GM12878 (cell line): ENCODE data around the gene MTFP1. TPM values are rescaled to one million over a fixed set of nuclear protein-coding genes. Genes with fewer than 3 reads are reported as not detected.

Source experiments
- ATAC-seq: fragments of 200-7000 bp; cut with Tn5 transposase; 3 replicates; pipeline ENCODE4 v1.9.1; 2020; ENCODE audit warnings: mild to moderate bottlenecking, moderate library complexity
- BruUV-seq: library from RNA; stranded (reverse); fragments of 400-500 nt; replicated peaks from 2 replicates; lab custom pipeline; 2021; lab: Mats Ljungman, UMichigan
- CTCF ChIA-PET: fragments of 300-600 bp; sonication (Branson Sonifier 250); formaldehyde crosslinking; extraction: SDS; loops from one replicate; lab custom pipeline; 2021; ENCODE audit warnings: inconsistent platforms; lab: Yijun Ruan, JAX
- POLR2A ChIA-PET: fragments of 350-600 bp; formaldehyde crosslinking; extraction: SDS; loops from one replicate; lab custom pipeline; 2021; ENCODE audit warnings: inconsistent platforms; lab: Charles Lee
- RAD21 ChIA-PET: fragments of 300-600 bp; sonication (Branson Sonifier 250); formaldehyde crosslinking; loops from one replicate; lab custom pipeline; 2023; ENCODE audit warnings: antibody characterized with exemption; ENCODE audit not compliant: unreplicated experiment; lab: Charles Lee
- SMC1A ChIA-PET: fragments of 300-600 bp; sonication (Branson Sonifier 250); formaldehyde crosslinking; loops from one replicate; lab custom pipeline; 2023; ENCODE audit not compliant: unreplicated experiment, uncharacterized antibody; lab: Charles Lee
- DNase-seq: peaks from one replicate; pipeline ENCODE4 v3.0.0-alpha.2; 2011; ENCODE audit warnings: low read depth, low spot score
- FAIRE-seq: peaks from 3 replicates; lab custom pipeline; 2011; peaks lifted over from hg19 to GRCh38; lab: Jason Lieb, UNC
- H2AFZ ChIP-seq: 2 replicates; pipeline ENCODE4 v1.6.0; 2011; ENCODE audit warnings: low read depth, low read length, control low read depth; ENCODE audit not compliant: control insufficient read depth
- H3K27ac ChIP-seq: 2 replicates; pipeline ENCODE4 v1.5.1; 2011; ENCODE audit warnings: control low read depth; ENCODE audit not compliant: control insufficient read depth, insufficient read depth
- H3K27me3 ChIP-seq, 2 experiments: replicated peaks in 1 of 2; 2 replicates each; pipeline versions ENCODE4 v1.6.0 to v1.6.1; 2011; ENCODE audit warnings: low read length in 1 of 2; ENCODE audit not compliant: control insufficient read depth in 2 of 2, insufficient read depth in 2 of 2
- H3K36me3 ChIP-seq, 2 experiments: 2 replicates each; pipeline ENCODE4 v1.5.1; 2011; ENCODE audit warnings: low read length in 1 of 2; ENCODE audit not compliant: control insufficient read depth in 2 of 2, insufficient read depth in 2 of 2
- H3K4me1 ChIP-seq: 2 replicates; pipeline ENCODE4 v1.6.1; 2011; ENCODE audit warnings: mild to moderate bottlenecking, low read length, moderate library complexity, mixed read lengths; ENCODE audit not compliant: control insufficient read depth, insufficient read depth
- H3K4me2 ChIP-seq: 2 replicates; pipeline ENCODE4 v1.6.0; 2011; ENCODE audit warnings: control low read depth; ENCODE audit not compliant: control insufficient read depth, insufficient read depth
- H3K4me3 ChIP-seq: fragments of 200-600 bp; sonication (generic); 2 replicates; pipeline ENCODE4 v1.5.1; 2016
- H3K79me2 ChIP-seq: 2 replicates; pipeline ENCODE4 v1.6.0; 2011; ENCODE audit warnings: low read length; ENCODE audit not compliant: control insufficient read depth, insufficient read depth
- H3K9ac ChIP-seq: 2 replicates; pipeline ENCODE4 v1.8.0; 2011; ENCODE audit warnings: low read length, control low read depth, mixed read lengths; ENCODE audit not compliant: control insufficient read depth, insufficient read depth
- H3K9me3 ChIP-seq: replicated peaks from 3 replicates; pipeline ENCODE4 v1.5.1; 2011; ENCODE audit warnings: mild to moderate bottlenecking, low read length; ENCODE audit not compliant: control insufficient read depth, insufficient read depth
- H4K20me1 ChIP-seq: 2 replicates; pipeline ENCODE4 v1.6.0; 2011; ENCODE audit not compliant: control insufficient read depth, insufficient read depth
- E4F1 ChIP-seq: fragments of 450-650 bp; IDR thresholded peaks from 2 replicates; pipeline ENCODE4 v1.6.1; 2018; ENCODE audit warnings: borderline replicate concordance, mild to moderate bottlenecking; ENCODE audit not compliant: partially characterized antibody
- FOXM1 ChIP-seq: IDR thresholded peaks from 2 replicates; pipeline ENCODE4 v1.6.1; 2012; ENCODE audit warnings: low read depth, mild to moderate bottlenecking, inconsistent platforms, low read length, moderate library complexity
- IKZF1 ChIP-seq: fragments of 450-650 bp; conservative IDR thresholded peaks from 2 replicates; pipeline ENCODE4 v1.6.1; 2017; ENCODE audit warnings: antibody characterized with exemption, mild to moderate bottlenecking
- IRF5 ChIP-seq: fragments of 450-650 bp; IDR thresholded peaks from 2 replicates; pipeline ENCODE4 v1.6.1; 2017; ENCODE audit warnings: borderline replicate concordance
- JUND ChIP-seq: IDR thresholded peaks from 2 replicates; pipeline ENCODE4 v1.6.1; 2012; ENCODE audit warnings: low read depth, mild to moderate bottlenecking, low read length, improper control_type of control experiment, moderate library complexity
- MAX ChIP-seq: IDR thresholded peaks from 2 replicates; pipeline ENCODE4 v1.6.1; 2012; ENCODE audit warnings: low read depth, low read length, improper control_type of control experiment
- MEF2A ChIP-seq: IDR thresholded peaks from 2 replicates; pipeline ENCODE4 v1.6.1; 2011; ENCODE audit warnings: low read depth, mild to moderate bottlenecking, low read length, moderate library complexity; ENCODE audit not compliant: insufficient read depth
- PAX8 ChIP-seq: fragments of 450-650 bp; IDR thresholded peaks from 2 replicates; pipeline ENCODE4 v1.6.1; 2017; ENCODE audit warnings: mild to moderate bottlenecking, moderate library complexity
- POU2F2 ChIP-seq: IDR thresholded peaks from 3 replicates; pipeline ENCODE4 v1.6.1; 2011; ENCODE audit warnings: low read depth, mild to moderate bottlenecking, low read length, borderline replicate concordance
- RCOR1 ChIP-seq: conservative IDR thresholded peaks from 2 replicates; pipeline ENCODE4 v1.6.1; 2012; ENCODE audit warnings: low read depth, low read length, improper control_type of control experiment
- STAT1 ChIP-seq: fragments of 450-650 bp; conservative IDR thresholded peaks from 2 replicates; pipeline ENCODE4 v1.6.1; 2014; ENCODE audit warnings: antibody characterized with exemption, mild to moderate bottlenecking
- WGBS: methylation state at CpG from one replicate; pipeline ENCODE4 v1.1.6; 2016; ENCODE audit warnings: low lambda C conversion rate; ENCODE audit not compliant: insufficient replicate concordance, insufficient coverage; ENCODE audit errors: missing lambda C conversion rate; 5-methylcytosine and 5-hydroxymethylcytosine counted together
- in situ Hi-C: fragments of 300-500 bp; cut with MboI; formaldehyde crosslinking; loops from 9 replicates; pipeline ENCODE4 v1.14.3; 2018; ENCODE audit warnings: mixed read lengths
- intact Hi-C: fragments of 100-400 bp; cut with micrococcal nuclease; formaldehyde crosslinking; loops from one replicate; pipeline ENCODE4 v1.14.2; 2022; ENCODE audit not compliant: unreplicated experiment
- polyA plus RNA-seq, 11 experiments: library from polyadenylated mRNA; depleted of rRNA in 4 of 11; unstranded in 6 of 11; stranded (reverse) in 5 of 11; fragments of >200 nt; fragmentation: Nextera tagmentation in 4 of 11; fragmentation: Illumina TruSeq in 1 of 11; extraction: Ambion mirVana in 4 of 11; extraction: Trizol in 1 of 11; gene quantifications; 1 replicate in 1 of 11; 2 replicates in 10 of 11; pipeline versions ENCODE4 v1.2.1 to v1.2.3, GENCODE V29; 2011 to 2016; ENCODE audit warnings: inconsistent platforms in 2 of 11, missing spikeins in 2 of 11, low read depth in 1 of 11
- total RNA-seq, 4 experiments: library from RNA; depleted of rRNA in 3 of 4; stranded (reverse); fragments of >200 nt in 3 of 4; fragmentation: Illumina TruSeq in 1 of 4; extraction: Trizol in 1 of 4; gene quantifications; 2 replicates each; pipeline versions ENCODE4 v1.2.1 to v1.2.3, GENCODE V29; 2013 to 2021

Gene MTFP1
- total and polyA plus RNA-seq, 10 of the 15 experiments (the other 5 are each of a cell fraction or from before 2014, with no cell fraction given): 20.5 to 133 (median 59.8) TPM

GRCh38 chr22:30445438-30446145, 20.0 kb downstream of the MTFP1 start:
- whole genome bisulfite sequencing: 37% methylated on average over 5 of the region's 5 CpGs
- no peak for DNase-seq
- H3K9ac ChIP-seq: no peak overlapping the region
- H3K36me3 ChIP-seq: no peaks in the 10 kb centered on the region
- H3K4me1 ChIP-seq: peaks cover 11% of the 10 kb centered on the region
- ATAC-seq: no peak
- H3K4me2 ChIP-seq: no peak overlapping the region
- intact Hi-C loops: loop anchor here (1.0 to 5.0 kb wide), 2 partner anchors 40 to 157 kb away; no protein-coding TSS in a partner anchor
- POLR2A ChIA-PET: interaction anchor here (1.6 kb wide), 1 partner anchor 21 kb away, joined by 5 read pairs; no protein-coding TSS in a partner anchor
- no TSS peak for BruUV-seq
- in situ Hi-C loops: loop anchor here (10.0 kb wide), 1 partner anchor 309 kb away; no protein-coding TSS in a partner anchor
- H3K27me3 ChIP-seq: no peaks in the 10 kb centered on the region
- RAD21 ChIA-PET: interaction anchor here (1.1 to 3.4 kb wide), 7 partner anchors 21 to 309 kb away, joined by 3 to 16 read pairs (median 7); partner anchors contain the start of genes MTFP1 and TCN2
- H3K4me3 ChIP-seq: no peak overlapping the region
- SMC1A ChIA-PET: interaction anchor here (0.6 to 3.3 kb wide), 11 partner anchors 13 to 159 kb away, joined by 3 to 11 read pairs (median 5); no protein-coding TSS in a partner anchor
- no peak overlapping the region for H3K27ac ChIP-seq
- H2AFZ ChIP-seq: no peak overlapping the region
- no peak for FAIRE-seq
- CTCF ChIA-PET: interaction anchor here (0.6 to 3.7 kb wide), 20 partner anchors 9 to 474 kb away, joined by 3 to 24 read pairs (median 4); partner anchors contain the start of genes MTFP1 and SEC14L2
- no peaks in the 10 kb centered on the region for H3K9me3 ChIP-seq
- TF ChIP-seq FOXM1 (0 out of 2 replicates have a peak, but pooled peaks have one; percentile 28), IRF5 (no peak)
- H4K20me1 ChIP-seq: no peaks in the 10 kb centered on the region
- H3K79me2 ChIP-seq: no peaks in the 10 kb centered on the region

GRCh38 chr22:30447656-30448055, 22.1 kb downstream of the MTFP1 start:
- CTCF ChIA-PET: no interaction called here
- SMC1A ChIA-PET: no interaction called here
- RAD21 ChIA-PET: no interaction called here
- no peak overlapping the region for H3K4me3 ChIP-seq
- no TSS peak for BruUV-seq
- no peak overlapping the region for H3K4me2 ChIP-seq
- H3K4me1 ChIP-seq: peaks cover under 1% of the 10 kb centered on the region; the same call in 1 of the 2 replicates
- H3K27me3 ChIP-seq: no peaks in the 10 kb centered on the region; a peak in 1 of 4 replicates
- ATAC-seq (no peak), FAIRE-seq (no peak), DNase-seq (no peak)
- no peak overlapping the region for H3K9ac ChIP-seq
- no peaks in the 10 kb centered on the region for H3K36me3 ChIP-seq
- H3K79me2 ChIP-seq: no peaks in the 10 kb centered on the region
- H3K27ac ChIP-seq: no peak overlapping the region
- intact Hi-C loops (loop anchor here (5.0 kb wide), 1 partner anchor 155 kb away; no protein-coding TSS in a partner anchor), in situ Hi-C loops (loop anchor here (10.0 kb wide), 1 partner anchor 307 kb away; no protein-coding TSS in a partner anchor)
- WGBS: 48% methylated on average over 3 of the region's 3 CpGs
- H3K9me3 ChIP-seq: no peaks in the 10 kb centered on the region
- no peaks in the 10 kb centered on the region for H4K20me1 ChIP-seq
- POLR2A ChIA-PET: interaction anchor here (0.7 kb wide), 2 partner anchors 25 to 60 kb away, joined by 3 to 4 read pairs; no protein-coding TSS in a partner anchor
- no peak overlapping the region for H2AFZ ChIP-seq
- no peak for TF ChIP-seq STAT1
- TF ChIP-seq E4F1: no peak
- no peak for TF ChIP-seq POU2F2
- no peak for TF ChIP-seq MEF2A
- TF ChIP-seq MAX: no peak
- no peak for TF ChIP-seq IKZF1
- no peak for TF ChIP-seq PAX8
- no peak for TF ChIP-seq JUND
- no peak for TF ChIP-seq RCOR1
